Activated CD8-positive, alpha-beta memory T cell treated with anti-CD3 and anti-CD28 coated beads, Interleukin-2, amount 50 U/mL, for 1 hour (primary cell): ENCODE measurements around the gene ATP9B.

Experiments
- DNase-seq: peaks from one replicate; pipeline ENCODE4 v3.0.0-alpha.2; 2020; ENCODE audit errors: extremely low read depth

The ATP9B gene

DNA sequence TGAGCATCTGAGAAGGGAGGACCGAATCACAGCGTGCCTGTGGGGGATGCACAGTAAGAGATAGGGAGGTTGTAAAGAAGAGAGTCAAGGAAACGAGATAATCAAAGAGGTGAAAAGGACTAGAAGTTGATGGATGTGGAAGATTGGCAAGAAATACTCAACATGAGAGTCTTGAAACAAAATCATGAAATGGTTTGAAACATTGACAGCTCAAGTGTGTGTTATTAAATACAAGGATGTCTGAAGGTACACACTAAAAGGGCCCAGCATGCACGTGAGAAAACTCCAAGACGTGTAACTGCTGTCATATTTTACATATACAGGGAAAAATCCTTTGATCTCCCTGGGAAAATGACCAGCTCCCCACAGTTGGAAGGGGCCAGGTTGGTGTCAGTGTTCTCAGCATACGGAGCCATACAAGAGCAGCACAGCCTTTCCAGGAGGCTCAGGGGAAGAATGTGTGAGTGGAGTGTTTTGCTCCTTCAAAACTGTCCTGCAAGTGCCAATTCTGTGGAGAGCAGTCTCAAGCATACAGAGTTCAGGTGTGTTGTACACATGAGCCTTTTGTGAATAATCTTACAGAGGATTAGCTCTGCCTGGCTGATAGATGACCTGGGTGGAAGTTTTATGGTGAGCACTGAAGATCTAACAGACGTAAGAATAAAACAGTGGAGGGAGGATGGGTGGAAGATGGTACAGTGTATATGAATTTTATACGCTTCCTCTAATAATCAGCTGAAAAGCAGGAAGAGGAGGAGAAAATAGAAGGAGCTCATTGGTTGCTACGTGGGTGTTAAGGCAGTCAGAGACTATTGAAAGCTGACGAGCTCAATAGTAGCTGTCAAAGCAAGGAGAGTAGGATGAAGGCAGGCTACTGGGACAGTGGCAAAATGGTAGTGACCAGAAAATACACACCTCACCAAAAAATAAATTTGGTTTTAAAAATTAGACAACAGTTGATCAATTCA lies 126.8 kb downstream of the ATP9B start:
- DNase-seq, result no peak

DNA sequence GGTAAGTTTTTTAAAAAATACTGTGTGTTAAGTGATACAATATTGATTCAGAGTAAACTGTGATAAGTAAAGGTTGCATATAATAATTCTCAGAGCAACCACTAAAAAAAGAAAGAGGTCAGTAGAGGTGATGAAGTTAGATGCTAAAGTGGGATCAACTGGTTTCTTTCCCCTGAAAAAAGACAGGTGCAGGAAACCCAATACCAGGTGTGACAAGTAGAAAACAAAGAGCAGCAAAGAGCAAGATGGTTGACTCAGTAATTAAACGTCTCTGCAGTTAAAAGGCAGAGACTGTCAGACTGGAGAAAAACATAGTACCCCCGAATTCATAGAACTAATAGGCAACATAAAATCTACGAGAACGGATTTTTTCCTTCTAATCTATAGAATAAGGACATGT lies 128.3 kb downstream of the ATP9B start:
- no peak for DNase-seq

DNA sequence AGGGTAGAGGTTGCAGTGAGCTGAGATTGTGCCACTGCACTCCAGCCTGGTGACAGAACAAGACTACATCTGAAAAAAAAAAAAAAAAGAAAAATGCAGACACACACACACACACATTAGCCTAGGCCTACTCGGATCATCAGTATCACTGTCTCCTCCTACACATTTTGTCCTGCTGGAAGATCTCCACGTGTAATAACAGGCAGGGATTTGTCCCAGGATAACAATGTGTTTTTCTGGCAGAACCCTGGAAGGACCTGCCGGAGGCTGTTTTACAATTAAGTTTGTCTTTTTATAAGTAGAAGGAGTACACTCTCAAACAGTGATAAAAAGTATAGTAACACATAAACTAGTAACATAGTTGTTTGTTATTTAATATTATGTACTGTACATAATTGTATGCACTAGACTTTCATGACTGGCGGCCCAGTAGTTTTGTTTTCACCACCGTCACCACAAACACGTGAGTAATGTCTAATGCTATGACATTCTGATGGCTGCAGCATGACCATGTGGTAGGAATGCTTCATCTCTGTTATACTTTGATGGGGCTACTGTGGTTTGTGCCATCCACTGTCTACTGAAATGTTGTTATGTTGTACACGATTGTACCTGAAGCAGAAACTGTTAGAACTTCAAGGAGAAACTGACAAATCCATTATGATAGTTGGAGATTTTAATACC lies 130.6 kb downstream of the ATP9B start:
- DNase-seq, result no peak

DNA sequence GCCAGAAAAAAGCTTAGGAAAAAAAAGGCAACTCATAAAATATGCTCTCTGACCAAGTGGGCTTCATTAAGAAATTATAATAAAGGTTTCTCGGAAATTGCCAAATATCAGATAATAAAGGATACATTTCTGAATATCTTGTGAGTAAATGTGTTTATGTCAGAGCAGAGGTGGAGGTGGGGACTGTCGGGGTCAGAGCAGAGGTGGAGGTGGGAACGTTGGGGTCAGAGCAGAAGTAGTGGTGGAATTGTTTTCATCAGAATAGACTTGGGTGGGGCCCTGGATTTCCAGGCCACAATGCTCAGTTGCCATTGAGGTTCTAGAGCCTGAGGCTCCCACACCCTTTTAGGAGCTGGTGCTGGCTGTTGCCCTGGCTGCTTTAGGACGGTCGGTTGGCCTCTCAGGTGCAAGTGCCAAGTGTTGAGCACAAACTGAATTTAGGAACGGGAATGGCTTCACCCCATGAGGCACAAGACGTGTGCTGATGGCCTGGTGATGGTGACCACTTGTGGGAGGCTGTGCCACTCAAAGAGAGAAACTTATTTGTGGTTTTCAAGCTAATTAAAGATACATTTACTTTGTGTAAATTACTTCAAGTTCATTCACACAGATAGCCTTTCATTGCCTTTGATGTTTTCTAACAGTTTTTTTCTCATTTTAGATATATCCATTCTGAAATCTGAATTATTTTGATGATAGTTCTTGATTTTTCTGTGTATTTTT lies 131.5 kb downstream of the ATP9B start:
- DNase-seq, result no peak

DNA sequence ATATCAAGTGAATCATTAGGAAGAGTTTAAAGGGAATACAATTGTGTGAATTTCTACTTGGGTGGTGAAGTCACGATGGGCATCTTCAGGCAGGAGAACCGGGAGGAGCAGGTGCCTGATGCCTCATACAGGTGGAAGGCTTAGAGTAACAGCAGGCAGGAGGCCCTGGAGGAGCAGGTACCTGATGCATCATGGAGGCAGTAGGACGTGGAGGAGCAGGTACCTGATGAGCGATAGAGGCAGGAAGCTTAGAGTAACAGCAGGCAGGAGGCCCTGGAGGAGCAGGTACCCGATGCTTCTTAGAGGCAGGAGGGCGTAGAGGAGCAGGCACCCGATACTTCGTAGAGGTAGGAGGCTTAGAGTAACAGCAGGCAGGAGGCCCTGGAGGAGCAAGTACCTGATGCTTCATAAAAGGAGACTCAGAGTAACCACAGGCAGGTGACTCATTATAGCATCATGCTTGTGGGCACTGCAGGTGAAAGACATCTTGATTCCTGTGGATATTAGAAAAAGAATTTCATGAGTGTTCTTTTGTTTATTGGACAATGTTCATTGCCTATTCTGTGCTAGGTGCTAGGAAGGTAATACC lies 133.9 kb downstream of the ATP9B start:
- no peak for DNase-seq

DNA sequence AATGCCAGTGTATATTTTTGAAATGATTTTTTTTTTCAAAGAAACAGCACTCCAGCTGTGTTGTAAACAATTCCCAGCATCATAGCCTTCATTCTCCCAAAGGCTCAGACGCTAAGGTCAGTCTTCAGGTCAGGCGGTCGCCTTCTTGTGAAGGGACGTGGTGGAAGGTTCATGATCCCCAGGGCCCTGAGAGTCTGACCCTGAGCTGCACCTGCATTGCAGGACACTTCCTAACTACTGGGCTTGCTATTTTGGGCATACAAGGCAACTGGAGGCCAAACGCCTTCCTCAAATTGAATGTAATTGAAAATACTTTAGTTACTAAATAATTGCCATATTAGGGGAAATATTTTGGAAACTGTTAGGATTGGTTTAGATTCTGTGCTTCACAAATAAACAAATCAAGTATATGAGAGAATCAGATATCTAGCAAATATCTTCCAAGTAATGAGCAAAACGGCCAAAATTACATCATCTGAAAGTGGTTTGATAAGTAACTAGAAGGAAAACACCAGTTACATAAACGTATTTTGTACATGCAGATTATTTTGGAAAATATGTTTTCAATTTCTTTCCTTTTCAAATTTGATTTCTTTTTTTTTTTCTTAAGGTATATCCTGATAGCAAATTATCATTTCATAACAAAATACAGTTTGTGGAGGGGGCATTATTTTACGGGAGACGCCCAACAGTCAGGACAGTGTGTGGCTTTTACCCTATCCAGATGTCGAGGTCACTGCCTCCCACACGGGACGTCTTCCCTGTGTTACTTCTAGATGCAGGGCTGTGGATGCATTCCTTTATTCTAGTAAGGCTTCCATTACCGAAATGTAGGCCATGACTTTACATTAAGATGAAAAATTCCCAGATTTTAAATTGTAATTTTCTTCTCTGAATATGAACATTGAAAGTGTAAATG lies 136.0 kb downstream of the ATP9B start:
- DNase-seq, result no peak

DNA sequence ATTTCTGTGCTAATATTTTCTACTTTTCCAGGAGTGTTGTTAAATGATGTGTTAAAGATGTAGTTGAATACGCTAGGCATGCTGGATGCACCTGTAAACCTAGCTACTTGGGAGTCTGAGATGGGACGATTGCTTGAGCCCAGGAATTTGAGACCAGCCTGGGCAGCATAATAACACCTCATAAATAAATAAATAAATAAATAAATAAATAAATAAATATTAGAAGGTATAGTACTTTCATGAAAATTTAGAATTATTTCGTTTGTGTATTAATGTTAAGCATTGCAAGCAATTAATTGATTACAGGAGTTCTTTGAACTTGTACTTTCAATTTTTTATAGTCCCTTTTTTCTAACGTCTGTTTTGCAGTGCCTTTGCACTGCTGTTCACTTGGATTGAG lies 137.2 kb downstream of the ATP9B start:
- no peak for DNase-seq

DNA sequence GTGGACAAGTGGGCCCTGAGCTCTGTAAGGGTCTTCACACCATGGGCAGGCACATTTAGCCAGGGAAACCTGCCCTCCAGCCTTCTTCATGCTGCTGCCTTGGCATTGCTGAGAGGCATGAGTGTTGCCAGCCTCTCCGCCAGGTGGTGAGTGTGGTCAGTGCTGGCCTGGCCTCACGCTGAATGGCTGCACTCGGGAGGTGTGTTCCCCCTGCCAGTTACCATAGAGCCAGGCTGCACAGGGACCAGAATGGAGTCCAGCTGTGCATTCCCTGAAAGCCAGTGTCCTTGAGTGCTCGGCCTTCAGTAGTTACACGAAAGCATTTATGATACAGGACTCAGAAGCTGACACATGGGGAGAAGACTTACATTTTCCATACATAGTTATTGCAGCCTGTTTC lies 139.7 kb downstream of the ATP9B start:
- DNase-seq, result no peak

DNA sequence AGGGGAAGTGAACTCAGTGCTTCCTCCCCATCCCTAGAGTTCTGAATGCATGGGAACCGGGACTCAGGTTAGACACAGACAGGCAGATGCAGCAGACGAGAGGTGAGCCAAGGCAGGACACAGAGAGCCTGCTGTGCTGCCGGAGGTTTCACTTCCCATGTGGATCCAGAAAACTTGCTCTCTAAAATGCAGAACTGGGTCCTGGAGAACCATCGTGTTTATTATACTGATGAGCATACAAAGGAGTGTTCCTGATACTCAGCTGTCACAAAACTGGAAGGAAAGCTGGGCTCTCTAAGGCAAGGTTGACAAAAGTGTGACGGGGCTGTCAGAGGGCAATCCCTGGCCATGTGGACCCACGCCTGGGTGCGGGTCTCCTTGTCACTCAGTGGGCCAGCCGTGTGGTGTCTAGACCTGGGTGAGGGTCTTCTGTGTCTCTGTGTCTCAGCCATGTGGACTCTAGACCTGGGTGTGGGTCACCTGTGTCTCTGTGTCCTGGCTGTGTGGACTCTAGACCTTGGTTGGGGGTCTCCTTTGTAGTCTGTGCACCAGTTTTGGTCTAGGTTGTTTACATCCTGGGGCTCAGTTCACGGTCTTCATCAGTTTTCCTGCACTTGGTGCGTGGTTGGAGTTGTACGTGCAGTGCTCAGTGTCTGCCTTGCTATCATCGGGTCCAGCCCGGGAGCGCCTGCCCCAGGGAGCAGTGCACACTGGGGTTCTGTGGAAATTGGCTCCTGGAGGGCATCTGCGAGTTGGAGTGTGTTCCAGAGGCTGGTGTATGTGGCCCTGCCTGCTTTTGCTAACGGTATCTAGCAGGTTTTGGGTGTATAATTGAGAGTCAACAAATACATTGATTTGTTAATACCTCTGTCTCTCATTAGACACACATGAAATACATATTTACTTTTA lies 141.1 kb downstream of the ATP9B start:
- DNase-seq, result no peak

DNA sequence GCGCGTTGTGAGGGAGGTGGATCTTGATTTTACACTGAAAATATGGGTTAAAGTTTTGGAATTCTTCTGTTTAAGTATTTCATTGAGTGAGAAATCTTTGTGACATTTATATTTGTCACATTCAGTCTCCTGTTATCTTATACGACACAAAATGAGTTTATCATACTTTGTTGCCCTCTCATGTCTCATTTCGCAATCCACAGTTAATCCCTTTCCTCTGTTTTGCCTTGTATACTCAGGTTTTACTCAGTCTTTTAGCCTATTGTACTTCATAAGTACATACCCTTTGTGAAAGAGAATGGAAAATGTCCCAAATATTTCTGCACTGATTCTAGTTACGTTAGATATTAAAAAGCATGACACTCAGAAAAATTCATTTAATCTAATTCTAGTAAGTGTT lies 142.7 kb downstream of the ATP9B start:
- no peak for DNase-seq

DNA sequence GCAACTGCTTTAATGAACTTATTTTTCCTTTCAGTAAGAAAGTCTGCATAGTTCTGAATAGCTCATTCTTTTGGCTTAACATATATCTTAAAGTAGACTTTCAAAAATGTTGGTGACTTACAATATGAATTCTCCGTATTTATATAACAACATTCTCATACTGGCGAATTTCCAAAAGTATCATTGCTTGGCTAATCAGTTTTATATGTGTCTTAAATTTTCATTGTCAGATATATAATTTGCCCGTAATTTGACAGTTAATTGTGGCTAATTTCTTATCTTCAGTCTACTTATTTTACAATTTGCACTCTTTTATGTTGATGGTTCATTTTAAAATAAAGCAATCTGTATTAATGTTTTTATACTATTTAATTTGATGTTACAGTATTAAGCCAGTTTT lies 144.9 kb downstream of the ATP9B start:
- DNase-seq, result no peak

DNA sequence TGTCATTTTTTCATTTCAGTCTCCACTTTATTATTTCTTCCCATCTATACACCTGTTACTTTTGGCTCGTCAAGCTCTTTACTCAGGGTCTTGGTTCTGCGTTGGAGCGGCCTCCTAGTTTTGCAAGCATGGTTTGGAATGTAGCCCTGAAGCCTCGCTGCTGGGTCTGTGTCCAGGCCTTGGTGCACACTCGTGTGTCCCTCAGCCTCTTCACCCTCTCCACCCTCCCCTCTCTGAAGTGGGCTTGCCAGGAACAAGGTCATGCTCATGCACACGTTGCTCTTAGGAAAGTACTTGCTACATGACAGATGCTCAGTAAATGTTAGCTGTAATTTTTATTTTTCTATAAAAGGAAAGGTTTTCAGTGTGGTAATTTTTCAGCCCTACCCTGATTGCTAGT lies 147.0 kb downstream of the ATP9B start:
- DNase-seq, result no peak

DNA sequence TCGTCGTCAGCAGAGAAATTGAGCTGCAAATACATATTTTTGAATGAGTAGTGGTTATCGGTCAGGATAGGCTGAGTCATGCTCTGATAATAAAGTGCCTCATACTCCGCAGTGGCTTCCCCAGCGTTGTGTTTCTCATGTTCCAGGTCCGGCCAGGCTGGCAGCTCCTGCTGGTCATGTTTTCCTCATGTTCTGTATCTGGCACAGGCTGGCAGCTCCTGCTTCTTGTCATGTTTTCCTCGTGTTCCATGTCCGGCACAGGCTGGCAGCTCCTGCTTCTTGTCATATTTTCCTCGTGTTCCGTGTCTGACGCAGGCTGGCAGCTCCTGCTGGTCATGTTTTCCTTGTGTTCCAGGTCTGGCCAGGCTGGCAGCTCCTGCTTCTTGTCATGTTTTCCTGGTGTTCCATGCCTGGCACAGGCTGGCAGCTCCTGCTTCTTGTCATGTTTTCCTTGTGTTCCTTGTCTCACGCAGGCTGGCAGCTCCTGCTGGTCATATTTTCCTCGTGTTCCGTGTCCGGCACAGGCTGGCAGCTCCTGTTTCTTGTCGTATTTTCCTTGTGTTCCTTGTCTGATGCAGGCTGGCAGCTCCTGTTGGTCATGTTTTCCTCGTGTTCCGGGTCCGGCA lies 148.9 kb downstream of the ATP9B start:
- no peak for DNase-seq

DNA sequence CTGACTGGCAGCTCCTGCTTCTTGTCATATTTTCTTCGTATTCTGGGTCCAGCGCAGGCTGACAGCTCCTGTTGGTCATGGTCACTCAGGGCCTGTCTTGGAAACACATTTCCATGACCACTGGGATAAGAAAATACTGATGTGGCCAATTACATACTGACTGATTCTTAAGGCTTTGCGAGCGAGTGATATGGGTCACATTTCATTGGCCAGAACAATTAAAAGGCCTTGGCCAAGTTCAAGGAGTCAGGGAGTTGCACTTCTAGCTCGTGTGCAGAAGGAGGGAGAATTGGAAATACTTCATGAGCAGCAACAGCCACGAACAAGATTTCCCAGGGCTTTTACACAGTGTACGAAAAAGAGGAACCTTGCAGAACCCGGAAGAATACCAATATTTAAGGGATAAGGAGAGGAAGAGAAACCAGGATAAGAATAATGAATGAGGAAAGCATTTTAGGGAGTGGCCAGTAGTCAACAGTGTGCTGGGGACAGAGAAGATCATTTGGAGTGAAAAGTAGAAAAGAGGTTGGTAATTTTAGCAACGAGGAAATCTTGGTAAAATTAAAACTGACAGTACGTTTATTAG lies 149.5 kb downstream of the ATP9B start:
- DNase-seq, result no peak

DNA sequence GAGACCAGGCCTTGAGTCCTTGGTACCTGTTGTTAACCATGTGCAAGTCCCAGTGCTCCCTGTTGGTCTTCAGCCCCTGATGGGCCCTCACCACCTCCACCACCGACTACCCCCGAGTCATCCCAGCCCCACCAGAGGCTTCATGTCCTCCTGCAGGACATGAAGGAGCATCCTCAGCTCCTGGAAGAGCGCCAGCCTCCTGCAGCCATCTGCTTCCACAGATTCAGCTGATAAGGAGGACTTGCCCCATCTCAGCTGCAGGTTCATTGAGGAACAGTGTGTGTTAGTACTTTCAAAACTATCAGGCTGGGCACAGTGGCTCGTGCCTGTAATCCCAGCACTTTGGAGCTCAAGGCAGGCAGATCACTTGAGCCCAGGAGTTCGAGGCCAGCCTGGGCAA lies 151.9 kb downstream of the ATP9B start:
- DNase-seq, result no peak

DNA sequence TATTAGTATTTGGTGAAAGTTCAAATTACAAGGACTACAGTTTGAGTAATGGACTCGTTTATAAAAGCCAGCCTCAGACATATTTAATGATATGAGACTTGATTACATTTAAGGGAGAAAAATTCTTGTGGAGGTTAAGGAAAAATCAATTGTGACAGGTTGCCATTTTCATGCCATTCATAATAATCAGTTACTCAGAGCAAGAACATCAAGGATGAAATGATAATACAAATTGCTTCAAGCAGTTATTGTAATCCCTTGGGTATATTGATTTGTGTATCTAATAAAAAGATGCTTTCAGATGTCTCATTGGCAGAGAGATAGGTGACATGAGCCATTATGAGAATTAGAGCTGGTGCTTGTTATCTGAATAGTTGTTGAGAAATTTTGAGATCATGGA lies 153.6 kb downstream of the ATP9B start:
- no peak for DNase-seq

DNA sequence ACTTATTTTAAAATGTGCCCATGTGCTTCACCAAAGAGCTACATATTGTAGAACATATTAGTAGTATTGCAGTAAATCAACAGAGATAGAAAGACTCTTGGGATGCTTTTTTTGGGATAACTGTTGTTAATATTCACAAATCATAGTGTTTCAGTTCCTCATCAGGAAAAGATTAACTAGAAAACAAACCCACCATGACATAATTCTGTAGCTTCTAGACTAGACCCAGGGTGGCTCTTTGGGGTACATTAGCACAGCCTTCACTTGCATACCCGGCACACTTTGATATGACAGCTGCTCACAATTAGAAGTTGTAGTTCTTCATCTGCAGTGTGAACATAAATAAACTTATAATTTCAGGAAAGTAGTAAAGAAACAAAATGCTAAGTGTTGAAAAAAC lies 154.2 kb downstream of the ATP9B start:
- DNase-seq, result no peak

DNA sequence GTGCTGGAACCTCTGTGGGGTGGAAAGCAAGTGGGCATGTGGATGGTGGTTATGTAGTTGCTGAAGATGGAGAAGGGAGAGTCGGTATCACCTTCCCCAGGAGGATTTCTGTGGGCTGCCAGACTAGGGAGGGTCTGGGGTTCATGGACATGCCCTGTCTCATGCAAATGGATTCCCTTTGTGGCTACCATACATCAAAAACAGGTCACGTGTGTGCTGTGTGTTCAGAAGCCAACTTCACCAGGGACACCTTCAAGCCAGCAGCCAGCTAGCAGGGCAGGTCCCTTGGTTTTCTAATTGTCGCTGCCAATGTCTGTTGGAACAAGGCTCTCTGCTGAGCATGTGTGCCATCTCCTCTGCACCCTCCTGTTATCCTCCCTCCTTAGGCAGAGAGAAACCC lies 155.2 kb downstream of the ATP9B start:
- DNase-seq, result no peak

DNA sequence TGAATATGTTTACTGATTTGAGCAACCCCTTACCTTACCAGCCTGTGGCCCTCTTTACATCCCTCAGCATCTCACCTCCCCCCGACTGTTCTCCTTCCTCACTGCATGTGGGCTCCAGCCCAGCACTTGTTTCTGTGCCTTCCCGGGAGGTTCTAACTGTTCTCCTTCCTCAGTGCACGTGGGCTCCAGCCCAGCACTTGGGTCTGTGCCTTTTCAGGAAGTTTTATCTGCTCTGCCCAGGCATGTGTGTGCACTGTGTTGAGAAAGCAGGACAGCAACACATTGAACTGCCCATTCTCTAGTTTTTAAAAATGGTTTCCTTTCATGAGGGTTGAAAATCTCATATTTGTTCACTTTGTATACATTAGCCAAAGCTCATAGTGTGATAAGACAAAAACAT lies 158.4 kb downstream of the ATP9B start:
- no peak for DNase-seq
